GDM1 (cell line): ENCODE results near the gene UVSSA.
"Not testable (repeated sequence)": the region's sequence is repeated elsewhere in the genome, so short reads cannot be mapped to it uniquely, and the experiment has no call there.

Experiments
- DNase-seq: peaks from one replicate; lab custom pipeline; 2025; lab: John Stamatoyannopoulos, UW

UVSSA gene

DNA sequence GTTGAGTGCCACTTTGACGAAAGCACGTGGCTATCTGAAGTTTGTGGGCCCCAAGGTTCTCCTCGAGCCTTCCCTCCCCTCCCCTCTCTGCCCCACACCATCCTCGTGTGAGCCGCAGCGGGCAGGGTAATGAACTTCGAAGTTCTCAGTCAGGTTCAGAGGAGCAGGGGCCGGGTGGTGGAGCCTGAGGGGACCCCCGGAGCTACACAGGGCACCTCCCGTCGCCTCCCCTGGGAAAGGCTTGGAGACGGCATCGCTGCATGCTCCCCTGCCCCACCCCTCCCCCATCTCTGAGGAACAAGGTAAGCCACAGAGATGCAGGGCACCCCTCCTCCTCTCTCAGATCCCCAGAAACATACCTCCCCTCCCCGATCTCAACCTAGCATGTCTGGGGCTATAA is 62.1 kb downstream of the UVSSA start:
- DNase-seq: no peak

DNA sequence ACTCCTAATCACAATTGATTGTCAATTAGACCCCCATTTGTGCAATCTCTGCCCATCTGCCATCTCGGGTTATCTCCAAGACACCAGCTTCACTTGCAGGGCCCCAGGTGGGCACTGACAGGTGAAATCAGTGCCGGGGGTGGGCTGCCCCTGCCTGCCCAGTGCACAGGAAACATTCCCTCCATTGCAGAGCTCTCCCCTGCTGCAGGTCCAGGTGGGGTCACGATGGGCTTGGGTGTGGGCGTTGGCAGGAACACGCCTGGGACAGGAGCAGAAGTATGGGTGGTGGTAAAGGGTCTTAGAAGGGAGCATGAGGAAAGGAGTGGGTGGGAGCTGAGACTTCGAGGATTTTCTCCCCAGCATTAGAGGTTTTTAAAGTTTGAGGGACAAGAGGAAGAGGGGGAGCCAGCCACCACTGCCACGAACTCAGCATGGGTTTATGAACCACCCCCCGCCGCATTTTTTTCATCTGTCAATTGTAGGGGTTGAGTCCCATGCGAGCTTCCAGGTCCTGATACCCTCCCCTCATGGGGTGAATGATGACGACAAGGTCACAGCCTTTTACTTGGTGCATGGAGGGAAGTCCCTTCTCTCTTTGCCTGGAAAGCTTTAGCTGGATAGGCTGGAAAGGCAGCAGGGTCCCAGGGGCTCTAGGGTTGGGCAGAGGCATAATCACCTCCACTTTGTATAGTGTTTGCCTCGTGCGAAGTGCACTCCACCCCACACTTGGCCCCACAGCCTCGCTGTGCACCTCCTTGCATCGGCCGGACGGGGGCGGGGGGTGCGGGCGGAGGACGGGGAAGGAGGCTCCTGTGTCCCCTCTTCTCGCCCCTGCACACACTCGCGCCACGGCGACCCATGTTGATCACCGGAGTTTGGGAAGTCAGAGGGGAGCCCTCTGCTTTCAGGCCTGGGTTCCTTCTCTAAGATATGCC is 62.8 kb downstream of the UVSSA start:
- no peak for DNase-seq

DNA sequence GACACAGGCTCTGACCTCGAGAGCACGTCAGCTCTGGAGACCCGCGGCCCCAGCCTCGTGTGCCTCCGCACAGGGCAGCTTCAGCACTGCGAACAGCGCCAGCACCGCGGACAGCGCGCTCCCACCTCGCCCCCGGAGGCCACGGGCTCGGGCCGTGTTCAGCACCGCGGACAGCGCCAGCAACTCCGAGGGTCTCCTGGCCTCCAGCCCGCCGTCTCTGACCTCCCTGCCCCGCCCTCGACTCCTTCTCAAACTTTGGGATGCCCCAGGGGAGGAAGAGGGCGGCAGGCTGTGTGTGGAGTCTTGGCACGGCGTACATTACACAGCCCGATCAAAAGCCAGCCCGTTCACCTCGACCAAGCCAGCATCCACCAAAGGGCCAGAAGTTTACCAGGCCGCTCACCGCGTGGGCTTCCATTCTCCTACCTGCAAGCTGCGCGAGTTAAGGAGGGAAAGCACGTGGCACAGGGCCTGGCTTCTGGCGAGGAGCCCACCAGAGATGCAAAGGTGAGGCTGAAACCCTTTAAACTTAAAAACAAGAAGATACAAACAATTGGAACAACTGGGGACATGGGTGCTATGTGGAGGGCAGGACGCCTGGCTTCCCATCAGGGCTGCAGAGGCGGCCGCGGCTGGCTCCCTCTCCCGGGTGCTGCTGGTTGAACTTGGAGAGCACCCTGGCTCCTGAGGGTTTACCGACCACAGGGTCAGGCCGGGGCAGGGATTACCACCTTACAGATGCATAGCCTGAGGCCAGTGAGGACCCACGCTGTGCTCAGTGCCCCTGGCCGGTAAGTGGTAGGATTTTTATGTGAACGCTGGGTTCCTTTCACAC is 63.7 kb downstream of the UVSSA start:
- peak; percentile 41 for DNase-seq

DNA sequence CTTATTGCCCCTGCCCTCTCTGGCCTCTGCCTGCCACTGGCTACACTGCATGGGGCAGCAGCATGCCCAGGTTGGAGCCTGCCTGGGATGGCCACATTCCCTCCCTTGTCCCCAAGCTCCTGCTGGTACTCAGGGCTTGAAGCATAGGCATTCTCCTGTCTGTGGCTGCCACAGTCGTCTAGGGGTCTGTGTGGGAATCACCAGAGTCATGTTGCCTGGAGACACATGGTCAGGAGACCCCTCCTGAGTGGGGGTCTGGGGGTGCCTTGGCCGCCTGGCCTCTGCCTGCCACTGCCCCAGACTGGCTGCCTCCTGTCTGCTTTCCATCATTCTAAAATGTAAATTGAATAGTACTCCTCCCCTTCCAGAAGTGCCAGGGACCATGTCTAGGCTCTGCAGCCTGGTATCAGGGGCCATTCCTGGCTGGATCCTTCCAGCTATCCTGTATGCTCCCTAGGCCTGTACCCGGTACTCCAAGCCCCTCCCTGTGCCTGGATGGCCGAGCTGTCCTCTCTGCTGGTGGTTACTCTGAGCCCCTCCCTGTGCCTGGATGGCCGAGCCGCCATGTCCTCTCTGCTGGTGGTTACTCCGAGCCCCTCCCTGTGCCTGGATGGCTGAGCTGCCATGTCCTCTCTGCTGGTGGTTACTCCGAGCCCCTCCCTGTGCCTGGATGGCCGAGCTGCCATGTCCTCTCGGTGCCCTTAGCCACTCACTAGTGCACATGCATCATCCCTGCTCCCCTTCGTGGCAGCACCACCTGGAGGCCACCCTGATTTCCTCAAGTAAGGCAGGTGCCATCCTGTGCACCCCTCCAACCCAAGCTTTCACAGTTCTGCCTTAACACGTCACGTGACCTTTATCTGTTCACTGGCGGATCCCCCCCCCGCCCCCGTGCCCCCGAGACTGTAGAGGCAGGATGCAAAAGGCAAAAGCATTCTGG is 64.7 kb downstream of the UVSSA start:
- DNase-seq: no peak

DNA sequence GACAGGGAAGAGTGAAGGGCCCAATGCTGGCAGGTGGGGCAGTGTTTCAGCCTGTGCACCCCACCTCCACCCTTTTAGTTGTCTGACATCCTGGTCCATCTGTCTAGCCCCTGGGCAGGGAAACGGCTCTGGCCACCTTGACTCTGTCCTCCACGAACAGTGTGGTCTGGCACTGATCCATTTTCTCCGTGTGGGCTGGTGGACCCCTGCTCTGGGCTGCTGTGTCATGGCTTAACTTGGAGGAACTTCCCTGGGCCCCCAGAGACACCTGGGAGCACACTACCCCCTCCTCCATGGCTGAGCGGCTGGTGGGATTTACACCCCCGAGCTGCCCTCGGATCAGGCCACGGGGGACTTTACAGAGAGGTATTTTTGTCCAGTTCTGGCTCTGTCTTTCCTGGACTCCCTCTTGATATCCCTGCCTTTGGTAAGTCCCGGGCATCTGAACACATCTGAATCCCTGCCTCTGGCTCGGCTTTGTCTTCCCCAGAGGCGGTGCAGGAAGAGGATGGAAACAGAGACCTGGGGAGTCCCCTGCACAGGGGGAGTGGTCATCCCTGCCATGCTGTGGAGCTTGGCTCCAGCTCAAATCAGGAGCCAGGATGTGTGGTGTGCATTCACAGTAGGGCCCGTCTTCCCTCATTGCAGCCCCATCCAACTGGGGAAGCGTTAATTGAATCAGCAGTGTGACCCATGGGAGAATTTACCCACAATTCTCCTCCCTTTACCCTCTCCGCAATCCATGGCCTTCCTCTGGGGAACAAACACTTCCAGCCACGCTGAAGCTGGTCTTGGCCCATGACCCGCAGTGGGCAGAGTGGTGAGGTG is 65.6 kb downstream of the UVSSA start:
- DNase-seq: no peak

DNA sequence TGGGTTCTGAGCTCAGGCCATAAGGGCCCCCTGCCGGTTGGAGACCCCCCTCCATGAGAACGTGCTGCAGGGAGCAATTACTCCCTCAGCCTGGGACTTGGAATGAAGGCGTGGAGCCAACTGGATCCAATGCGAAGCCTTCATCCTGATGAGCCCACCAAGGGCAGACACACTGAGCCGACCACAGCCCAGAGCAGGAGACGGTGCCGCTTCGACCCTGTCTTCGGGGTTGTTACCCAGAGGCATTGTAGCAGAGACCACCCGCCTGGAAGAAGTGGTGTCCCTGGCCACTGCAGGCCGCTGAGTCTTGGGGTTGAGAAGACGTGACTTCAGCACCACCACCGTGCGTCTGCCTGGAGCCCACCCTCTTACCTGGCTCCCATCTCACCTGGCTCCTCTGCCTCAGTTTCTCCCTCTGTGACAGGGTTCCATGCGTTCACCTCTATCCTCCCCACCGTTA is 66.2 kb downstream of the UVSSA start:
- no peak for DNase-seq

DNA sequence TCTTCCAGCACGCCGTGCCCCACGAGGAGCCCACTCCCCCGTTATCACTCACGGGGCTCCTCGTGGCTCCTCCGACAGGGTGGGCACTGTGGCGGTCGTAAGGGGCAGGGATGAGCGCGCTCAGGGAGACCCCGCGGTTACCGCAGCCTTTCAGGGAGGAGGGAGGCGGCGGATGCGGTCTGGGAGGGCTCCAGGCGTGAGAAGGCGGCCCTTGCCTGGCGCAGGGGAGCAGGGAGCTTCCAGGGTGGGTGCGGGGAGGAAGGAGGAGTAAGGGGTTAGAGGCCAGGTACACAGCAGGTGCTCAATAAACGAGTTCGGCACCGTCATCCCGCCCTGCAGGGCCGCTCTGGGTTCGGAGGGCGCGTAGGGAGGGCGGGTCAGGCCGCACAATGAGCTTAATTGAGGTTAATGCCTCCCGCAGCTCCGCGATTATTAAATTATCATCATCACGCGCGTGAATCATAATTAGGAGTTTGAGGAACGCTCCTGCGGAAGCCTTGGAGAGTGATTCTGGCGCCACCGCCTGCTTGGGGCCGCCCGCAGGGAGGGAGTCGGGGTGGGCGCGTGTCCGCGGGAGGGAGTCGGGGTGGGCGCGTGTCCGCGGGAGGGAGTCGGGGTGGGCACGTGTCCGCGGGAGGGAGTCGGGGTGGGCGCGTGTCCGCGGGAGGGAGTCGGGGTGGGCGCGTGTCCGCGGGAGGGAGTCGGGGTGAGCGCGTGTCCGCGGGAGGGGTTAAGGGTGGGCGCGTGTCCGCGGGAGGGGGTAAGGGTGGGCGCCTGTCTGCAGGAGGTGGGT is 66.9 kb downstream of the UVSSA start:
- no peak for DNase-seq

DNA sequence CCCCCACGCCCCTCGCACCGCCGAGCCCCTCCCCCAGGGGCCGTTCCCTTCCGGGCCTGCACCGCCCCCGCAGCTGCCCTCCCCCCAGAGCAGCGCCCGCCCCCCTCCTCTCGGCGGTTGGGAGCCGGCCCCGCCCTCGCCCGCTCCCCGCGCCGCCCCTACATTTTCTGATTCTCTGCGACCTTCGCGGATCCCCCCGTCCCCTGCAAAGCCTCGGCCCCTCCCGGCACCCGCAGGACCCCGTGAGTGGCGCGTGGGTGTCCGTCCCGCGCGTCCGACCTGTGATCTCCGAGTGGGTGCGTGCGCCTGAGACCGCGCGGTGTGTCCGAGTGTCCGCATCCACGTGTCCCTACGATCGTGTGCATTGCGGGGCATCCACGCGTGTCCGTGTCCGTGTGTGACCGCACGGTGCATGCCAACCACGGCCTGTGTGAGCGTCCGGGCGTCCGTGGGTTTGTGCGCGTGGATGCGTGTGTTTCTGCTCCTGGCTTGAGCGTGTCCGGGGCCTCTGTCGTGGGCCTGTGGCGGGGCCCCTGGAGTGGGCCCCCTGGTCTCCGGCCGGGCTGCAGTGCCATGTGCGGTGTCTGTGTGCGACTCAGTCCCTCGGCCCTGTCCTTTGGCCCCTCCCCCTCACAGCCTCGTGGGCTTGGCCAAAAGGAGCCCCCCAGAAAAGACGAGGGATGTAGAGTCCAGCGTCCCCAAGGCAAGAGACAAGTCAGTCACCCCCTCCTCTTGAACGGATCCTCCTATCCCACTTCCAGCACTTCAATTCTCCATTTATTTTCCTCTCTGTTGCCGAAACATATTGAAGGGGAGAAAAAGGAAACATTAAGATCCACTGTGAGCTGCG is 68.0 kb downstream of the UVSSA start:
- DNase-seq: no peak

DNA sequence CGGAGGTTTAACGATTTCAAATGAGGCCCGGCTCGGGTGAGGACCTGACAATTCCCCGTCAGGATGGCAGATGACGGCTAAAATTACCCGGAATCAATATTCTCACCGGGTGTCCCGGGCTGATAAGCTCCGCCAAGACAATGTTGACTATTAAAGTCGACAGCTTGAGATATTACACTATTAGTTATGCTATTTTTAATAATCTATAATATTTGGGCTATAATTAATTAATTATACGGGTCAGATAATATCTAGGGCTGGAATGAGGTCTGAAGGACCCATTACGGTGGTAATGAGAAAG is 68.6 kb downstream of the UVSSA start:
- no peak for DNase-seq

DNA sequence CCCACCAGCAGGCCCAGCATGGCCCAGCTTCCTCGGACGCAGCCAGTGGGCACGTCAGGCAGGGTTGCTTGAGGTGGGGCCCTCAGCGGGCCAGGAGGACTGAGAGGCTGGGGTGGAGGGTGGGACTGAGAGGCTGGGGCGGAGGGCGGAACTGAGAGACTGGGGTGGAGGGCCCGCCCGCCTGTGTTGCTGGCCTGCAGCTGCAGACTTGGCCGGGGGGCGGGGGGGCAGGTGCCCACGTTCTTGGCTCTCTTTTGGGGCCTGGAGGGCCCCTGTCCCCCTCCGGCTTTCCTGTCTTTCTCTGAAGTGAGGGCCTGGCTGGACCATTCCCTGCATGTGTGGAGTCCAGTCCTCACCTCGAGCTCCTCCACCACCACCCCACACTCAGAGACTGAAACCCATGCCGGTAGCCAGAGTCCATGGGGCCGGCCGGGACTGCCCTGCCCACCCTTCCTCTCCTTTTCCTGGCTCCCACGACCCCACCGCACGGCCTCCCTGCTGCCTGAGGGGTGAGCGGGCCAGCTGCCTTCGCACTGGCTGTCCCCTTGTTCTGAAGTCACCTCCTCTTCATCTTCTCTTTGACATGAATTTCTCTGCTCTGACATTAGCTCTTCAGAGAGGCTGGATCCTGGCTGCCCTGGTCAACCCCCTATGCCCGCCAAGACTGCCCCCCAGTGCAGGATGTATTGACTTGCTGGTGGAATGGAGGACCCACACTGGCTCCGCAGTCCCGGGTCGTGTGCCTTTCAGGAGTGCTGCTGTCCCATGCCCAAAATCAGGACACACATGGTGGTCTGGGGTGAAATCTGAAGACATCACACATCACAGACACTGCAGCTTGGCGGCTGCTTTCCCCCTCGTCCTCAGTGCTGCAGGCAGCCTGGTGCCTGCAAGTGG is 69.3 kb downstream of the UVSSA start:
- DNase-seq: no peak

DNA sequence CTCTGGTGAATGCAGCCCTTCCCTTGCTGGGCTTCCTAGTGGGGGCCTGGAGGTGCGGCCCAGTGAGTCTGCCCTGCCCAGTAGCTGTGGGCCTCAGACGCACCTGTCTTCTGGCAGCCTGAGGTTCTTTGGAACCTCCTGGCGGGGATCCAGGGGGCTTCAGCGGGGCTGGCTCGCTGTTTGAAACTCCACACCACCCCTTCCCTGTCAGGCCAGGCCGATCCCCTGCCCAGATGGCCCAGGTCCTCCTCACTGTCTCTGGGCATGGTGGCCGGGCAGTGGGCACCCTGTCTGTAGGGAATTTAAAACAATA is 69.9 kb downstream of the UVSSA start:
- DNase-seq: no peak

DNA sequence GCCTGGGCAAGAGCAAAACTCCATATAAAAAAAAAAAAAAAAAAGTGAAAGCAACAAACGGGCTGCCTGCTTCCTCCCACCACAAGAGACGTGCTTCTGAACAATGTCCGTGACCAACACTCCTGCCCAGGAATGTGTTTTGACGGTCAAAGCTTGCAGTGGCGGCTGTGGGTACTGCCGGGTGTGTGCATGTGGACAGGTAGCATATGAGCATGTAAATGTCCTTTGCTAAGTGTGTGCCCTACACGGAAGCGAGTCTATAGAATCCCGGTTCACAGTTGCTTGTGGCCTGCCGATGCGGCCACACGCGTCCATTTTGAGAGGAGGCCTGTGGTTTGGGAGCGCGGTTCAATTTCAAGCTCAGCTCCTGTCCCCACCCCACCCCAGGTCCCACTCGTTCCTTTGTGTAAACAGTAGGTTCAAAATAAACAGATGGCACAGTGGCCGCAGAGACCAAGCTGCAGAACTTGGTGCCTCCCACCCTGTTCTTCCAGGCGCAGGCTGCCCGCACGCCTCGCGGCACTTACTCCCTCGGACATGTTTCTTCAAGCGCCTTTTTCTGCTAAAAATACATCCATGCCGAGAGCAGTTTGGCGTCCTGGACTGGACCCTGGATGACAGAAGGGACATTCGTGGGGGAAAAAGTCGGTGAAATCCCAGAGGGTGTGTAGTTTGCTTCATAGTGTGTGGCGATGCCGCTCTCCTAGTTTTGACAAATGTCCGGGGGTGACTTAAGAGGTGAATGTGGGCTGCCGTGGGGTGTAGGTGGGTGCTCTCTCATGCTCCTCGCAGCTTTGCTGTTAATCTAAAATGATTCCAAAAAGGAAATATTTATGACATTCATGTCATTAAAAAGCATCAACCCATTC is 70.7 kb downstream of the UVSSA start:
- DNase-seq: no peak

DNA sequence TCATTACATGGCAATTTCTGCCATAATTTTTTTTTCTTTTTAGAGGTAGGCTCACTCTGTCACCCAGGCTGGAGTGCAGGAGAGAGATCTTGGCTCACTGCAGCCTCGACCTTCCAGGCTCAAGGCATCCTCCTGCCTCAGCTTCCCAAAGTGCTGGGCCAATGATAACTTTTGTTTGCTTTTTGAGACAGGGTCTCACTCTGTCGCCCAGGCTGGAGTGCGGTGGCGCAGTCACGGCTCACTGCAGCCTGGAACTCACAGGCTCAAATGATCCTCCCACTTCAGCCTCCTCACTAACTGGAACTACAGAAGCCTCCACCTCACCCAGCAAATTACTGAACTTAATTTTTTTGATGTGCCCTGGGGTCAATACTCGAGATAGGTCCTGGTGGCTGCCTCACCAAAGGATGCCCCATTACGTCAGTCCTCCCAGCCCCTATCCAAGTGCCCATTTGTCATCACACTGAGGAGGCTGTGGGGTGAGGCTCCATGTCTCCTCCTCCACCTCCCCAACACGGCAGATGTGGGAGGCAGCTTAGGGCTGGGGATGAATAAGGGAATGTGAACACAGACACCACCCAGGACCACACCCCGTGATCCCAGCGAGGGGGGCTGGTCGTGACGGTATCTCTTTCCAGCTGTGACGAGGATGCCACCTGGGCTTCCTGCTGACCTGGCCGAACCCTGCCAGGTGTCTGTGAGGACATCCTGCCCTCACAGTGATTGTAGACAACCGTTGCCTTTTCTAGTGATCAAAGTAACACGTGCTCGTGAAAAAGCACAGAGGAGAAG is 71.7 kb downstream of the UVSSA start:
- DNase-seq: no peak

DNA sequence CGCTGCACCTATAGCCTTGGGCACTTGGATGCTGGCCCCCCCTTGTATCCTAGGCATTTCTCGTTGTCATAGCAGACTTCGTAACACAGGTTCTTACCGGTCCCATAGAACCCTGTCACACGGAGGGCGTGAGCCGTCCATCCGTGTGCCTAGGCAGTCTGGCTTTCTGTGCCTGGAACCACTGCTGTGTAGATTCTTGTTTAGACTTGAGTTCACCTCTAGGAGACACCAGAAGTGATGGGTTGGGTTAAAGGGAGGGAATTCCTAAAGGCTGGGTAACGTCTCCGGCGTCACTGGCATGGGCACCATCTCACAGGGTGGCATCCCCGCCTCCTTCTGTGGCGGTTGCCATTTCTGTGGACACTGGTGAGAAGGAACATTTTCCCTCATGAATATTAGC is 72.7 kb downstream of the UVSSA start:
- no peak for DNase-seq

DNA sequence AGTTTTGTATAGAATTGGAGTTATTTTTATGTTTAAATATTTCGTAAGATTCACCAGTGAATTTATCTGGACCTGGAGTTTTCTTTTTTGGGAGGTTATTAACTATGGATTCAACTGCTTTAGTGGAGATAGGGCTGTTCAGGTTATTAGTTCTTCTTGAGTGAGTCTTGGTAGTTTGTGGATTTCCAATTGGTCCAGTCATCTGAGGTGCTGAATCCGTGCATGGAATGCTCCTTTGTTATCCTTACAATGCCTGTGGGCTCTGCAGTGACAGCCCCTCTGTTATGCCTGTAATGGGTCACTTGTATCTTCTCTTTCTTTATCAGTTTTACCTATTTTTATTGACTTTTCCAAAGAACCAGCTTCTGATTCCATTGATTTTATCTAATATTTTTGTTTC is 74.6 kb downstream of the UVSSA start:
- DNase-seq: no peak

DNA sequence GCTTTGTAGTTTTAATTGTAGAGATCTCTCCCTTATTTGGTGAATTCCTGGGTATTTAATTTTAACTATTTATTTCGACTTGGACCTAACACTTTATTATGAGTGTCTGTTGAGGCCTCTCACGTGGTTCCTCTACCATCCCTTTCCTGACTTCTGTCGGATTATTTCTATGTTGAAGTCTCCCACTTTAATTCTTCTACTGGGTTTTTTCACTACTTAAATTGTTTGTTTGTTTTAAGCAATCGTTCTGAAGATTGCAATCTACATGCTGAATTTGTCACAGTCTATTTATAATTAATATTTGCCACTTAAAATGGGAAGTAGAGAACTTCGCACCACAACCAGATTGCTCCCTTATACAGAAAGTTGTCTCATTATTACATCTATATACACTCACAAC is 80.0 kb downstream of the UVSSA start:
- no peak for DNase-seq

DNA sequence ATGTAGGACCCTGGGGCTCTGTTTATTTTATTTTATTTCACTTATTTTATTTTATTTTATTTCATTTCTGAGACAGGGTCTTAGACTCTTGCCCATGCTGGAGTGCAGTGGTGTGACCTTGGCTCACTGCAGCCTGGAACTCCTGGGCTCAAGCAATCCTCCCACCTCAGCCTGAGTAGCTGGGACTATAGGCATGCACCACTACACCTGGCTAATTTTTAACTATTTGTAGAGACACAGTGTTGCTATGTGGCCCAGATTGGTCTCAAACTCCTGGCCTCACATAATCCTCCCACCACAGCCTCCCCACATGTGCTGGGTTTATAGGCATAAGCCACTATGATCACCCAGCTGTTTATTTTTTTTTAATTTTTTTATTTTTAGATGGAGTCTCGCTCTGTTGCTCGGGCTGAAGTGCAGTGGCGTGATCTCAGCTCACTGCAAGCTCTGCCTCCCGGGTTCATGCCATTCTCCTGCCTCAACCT is 96.7 kb downstream of the UVSSA start:
- DNase-seq: not testable (repeated sequence)
